Measurements from ENCODE around the gene PIM2. TPM values are rescaled to one million over a fixed set of nuclear protein-coding genes. Genes with fewer than 3 reads are reported as not detected.

PIM2 gene
- total RNA-seq, 1 donor from 2014 or later = 3.0 TPM

- DNase-seq = peak; percentile 70
- ATAC-seq (ENCODE audit: poor library complexity) = peak; percentile 39
- intact Hi-C loops (cut with DNase I) = no loop called here
These were observed 18.5 kb upstream of the PIM2 start for GRCh38 chrX:48937054-48937907.

DNA sequence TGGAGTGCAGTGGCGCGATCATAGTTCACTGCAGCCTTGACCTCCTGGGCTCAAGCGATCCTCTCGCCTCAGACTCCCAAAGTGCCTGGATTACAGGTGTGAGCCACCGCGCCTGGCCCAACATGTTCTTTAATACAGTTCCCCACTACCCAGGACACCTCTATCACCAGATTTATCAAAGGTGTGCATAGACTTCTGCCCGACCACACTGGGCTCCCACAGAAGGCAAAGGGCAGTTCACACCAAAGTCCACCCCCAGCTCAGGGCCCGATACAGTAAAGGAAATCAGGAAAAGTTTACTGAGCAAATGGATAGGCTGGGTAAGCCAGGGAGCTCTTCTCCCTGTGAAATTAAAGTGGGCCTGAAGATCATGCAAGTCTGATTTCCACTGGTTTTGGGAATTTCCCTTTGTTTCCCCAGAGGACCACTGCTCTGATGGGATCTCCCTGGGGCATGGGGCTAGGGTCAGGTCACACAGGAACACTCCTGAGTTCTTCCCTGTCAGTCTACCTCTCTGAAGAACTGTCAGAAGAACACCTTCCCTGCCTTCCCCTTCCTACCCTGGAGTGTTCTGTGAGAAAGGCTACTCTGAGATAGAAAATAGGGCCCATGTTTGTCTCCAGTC, 17.7 kb upstream of the PIM2 start:
- intact Hi-C loops (cut with DNase I) = no loop called here
- no peak for ATAC-seq (ENCODE audit: poor library complexity)
- DNase-seq = no peak

DNA sequence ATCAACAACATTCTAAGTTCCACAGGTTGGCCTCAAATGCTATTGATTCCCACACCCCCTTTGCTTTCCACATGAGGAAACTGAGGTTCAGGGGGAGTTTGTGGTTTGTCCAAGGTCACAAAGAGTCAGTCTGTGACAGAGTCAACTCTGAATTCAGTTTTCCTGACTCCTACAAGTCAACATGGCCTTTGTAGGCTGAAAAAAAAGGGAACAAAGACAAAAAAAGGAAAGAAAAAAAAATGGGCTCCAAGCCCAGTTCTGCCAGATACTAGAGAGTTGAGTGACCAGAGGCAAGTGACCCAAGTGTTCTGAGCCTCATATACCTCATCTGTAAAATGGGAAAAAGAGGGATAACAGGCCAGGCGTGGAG, 16.5 kb upstream of the PIM2 start:
- DNase-seq (no peak), ATAC-seq (ENCODE audit: poor library complexity) (no peak)
- intact Hi-C loops (cut with DNase I) = no loop called here

GRCh38 chrX:48934581-48935300, 15.9 kb upstream of the PIM2 start:
- ATAC-seq (ENCODE audit: poor library complexity) = no peak
- DNase-seq = no peak
- intact Hi-C loops (cut with DNase I) = no loop called here

DNA sequence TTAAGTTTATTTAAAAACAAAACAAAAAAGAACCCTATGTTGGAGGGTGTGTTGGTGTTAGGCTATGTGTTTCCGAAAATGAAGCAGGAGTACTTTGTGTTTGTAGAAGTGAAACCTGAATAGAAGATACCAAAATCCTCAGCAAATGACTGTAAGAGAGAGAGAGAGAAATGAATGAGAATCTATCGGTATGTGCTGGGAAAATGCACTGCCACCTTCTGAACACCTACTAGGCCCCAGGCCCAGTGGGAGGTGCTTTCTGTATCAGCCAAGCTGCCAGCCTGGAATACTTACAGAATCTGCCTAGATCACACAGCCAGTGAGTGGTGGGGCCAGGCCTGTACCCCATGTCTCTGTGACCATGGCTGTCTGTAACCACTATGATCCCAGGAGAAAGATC, 14.9 kb upstream of the PIM2 start:
- DNase-seq = no peak
- intact Hi-C loops (cut with DNase I) = no loop called here
- no peak for ATAC-seq (ENCODE audit: poor library complexity)

- ATAC-seq (ENCODE audit: poor library complexity) (no peak), DNase-seq (no peak)
- intact Hi-C loops (cut with DNase I) = no loop called here
These were observed 9.0 kb upstream of the PIM2 start for GRCh38 chrX:48927736-48928382.

DNA sequence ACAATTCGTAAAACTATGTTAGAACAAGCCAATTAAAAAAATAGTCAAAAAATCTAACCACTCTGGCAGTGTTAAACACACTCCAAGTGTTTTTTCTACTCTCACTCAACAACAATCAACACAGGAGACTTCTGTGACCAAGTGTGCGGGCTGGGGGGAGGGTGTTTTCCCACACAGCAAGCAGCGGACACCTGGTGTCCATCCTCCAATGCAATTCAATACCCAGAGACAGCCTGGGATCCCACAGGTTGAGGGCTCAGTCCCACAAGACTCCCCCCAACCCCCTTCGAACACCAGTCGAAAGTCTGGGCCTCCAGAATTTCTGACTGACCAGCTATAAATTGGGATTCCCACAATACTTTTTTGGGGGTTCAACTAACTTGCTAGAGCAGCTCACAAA, 8.3 kb upstream of the PIM2 start:
- no peak for ATAC-seq (ENCODE audit: poor library complexity)
- intact Hi-C loops (cut with DNase I) = no loop called here
- no peak for DNase-seq

DNA sequence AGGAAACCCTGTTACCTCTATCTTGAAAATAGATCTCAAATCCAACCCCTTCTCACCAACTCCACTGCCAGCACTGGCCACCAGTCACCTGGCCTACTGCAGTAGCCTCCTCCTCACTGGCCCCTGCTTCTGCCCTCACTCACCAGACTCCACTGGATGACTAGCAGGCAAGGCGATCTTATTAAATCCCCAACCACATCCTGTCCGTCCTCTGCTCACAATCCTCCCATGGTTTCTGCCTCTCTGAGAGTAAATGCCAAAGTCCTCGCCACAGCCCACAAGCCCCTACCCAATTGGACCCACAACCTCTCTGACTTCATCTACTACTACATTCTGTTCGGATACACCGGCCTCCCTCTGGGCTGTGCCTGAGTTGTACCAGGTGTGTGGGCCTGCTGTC, 5.4 kb upstream of the PIM2 start:
- intact Hi-C loops (cut with DNase I) = no loop called here
- ATAC-seq (ENCODE audit: poor library complexity) = no peak
- DNase-seq = no peak

DNA sequence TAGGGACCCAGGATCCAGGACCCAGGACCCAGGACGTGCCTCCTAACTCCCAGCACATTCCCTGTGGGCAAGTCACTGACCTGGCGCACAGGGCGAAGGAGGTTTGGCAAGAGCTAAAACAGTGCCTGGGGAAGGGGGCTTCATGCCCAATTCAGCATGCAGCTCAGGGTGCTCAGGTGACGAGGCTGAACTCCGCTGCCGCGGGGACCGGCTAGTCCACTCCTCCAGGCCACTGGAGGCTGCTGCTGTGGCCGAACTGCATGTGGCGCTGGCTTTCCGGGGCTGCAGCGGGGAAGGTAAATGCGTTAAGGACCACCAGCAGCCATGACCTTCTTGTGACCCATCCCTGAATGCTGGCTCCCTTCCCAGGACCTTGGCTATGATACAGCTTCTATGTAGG, 4.9 kb upstream of the PIM2 start:
- intact Hi-C loops (cut with DNase I) = no loop called here
- DNase-seq = no peak

GRCh38 chrX:48920718-48921104, 1.9 kb upstream of the PIM2 start:
- no peak for DNase-seq
- intact Hi-C loops (cut with DNase I) = no loop called here
- no peak for ATAC-seq (ENCODE audit: poor library complexity)

More for the DNA sequence above, 4.9 kb upstream of the PIM2 start:
- no peak for ATAC-seq (ENCODE audit: poor library complexity)

- no peak for ATAC-seq (ENCODE audit: poor library complexity)
- intact Hi-C loops (cut with DNase I) = no loop called here
These were observed 1.3 kb upstream of the PIM2 start for GRCh38 chrX:48919947-48920717.

DNA sequence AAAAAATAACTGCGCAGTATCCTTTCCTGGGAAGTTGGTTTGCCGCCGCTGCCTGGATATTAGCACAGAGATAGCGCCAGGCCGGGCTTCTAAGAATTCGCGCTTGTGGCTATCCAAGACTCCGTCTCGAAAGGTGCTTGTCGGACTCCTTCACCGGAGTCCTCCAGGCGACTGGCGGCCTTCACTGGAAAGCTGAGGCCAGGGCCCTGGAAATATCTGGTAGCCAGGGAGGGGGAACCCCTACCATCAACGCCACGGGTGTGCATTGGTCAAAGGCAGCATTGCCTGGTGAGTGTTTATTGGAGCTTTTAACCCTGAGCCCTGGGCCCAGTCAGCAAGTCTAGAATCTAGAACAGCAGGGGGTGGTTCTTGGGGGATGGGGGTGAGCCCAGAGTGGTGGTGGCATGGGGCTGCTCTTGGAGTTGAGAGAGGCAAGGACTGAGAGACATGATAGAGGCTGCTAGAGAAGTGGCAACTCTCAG, 577 bp upstream of the PIM2 start:
- DNase-seq = no peak
- intact Hi-C loops (cut with DNase I) = no loop called here
- peak; percentile 4 for ATAC-seq (ENCODE audit: poor library complexity)

More at GRCh38 chrX:48919947-48920717, 1.3 kb upstream of the PIM2 start:
- no peak for DNase-seq

DNA sequence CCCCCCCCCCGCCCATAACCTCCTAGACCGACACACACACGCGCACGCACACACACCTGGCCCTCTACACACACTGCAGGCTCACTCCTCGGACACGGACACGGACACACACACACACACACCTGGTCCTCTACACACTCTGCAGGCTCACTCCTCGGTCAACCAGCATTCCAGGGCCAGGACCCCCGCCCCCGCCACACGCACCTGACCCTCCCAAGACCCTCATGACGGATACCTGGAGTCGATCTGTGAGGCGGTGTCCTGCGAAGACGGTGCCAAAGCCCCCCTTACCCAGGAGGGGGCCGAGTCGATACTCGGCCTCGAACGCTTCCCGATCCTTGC, 552 bp downstream of the PIM2 start:
- intact Hi-C loops (cut with DNase I) = no loop called here
- no peak for ATAC-seq (ENCODE audit: poor library complexity)
- no peak for DNase-seq

DNA sequence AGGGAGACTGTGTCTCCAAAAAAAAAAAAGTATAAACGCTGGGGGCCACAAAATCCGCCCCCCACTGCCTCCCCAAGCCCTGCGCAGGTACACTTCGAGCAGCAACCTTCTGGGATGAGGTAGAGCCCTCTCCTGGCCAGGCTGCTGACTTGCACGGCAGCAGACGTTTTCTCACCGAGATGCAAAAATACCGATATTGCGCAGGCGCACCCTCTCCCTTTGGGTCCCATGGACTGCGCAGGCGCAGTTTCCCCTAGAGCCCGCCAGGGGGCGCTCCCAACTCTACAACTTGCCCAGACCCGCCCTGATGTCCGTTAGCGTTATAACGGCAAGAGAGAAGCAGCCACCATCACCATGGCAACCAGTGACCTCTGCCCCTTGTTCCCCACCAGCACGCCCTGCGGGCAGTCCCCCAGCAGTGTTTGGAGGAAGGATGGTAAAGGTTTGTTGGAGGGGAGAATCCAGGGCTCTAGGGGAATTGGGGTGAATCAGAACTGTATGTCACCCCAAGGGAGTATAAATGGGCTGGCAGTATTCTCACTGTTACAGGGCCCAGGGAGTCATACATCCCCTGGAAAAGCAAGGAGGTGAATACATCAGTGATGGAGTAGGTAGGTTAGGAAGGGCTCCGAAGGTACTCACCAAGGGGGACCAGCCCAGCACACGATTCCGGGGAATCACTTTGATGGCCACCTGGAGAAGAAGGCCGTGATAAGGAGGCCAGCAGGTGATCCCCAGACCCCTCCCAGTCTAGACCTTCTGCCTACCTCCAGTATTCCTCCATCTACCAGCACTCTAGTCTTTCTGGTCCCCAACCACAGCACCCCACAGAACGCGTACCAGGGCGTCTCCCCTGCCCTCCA, 1.5 kb downstream of the PIM2 start:
- DNase-seq (peak; percentile 91), ATAC-seq (ENCODE audit: poor library complexity) (peak; percentile 78)
- intact Hi-C loops (cut with DNase I) = no loop called here

DNA sequence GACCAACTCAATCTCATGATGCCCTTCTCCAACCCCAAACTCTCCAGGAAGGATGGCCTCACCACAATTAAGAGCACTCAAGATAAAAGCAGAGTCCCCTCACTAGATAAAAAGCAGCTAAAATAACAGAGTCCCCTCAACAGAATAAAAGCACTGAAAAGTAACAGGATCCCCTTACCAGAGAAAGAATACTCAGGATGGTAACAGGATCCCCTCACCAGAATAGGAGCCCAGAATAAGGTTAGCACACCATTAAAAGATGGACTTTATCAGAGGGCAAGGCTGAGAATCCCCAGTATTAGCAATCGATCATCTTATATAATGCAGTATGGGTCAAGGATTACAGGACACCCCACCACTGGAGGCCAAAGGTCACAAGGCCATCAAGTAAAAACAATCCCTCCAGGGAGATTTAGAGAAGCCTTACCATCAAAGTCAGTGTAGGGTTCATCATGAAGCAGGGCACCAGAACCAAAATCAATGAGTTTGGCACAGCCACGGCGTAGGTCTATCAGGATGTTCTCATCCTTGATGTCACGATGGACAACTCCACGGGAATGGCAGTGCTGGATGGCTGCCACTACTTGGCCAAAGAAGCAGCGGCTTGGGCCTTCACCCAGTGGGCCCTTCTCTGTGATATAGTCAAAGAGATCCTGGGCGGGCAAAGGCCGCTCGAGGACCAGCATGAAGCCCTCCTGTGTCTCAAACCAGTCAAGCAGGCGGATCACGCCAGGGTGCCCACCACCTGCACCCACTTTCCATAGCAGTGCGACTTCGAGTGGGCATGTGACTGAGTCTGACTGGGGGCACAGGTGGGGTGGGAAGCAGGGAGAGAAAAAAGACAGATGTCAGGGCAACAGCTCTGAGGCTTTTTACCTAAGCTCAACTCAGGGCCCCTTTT, 4.0 kb downstream of the PIM2 start:
- intact Hi-C loops (cut with DNase I) = no loop called here
- DNase-seq (no peak), ATAC-seq (ENCODE audit: poor library complexity) (no peak)

- ATAC-seq (ENCODE audit: poor library complexity) (no peak), DNase-seq (no peak)
- intact Hi-C loops (cut with DNase I) = no loop called here
These were observed 5.0 kb downstream of the PIM2 start for GRCh38 chrX:48913605-48914366.
